A549 (cell line): ENCODE data around the gene RNF112. TPM values are rescaled to one million over a fixed set of nuclear protein-coding genes. Genes with fewer than 3 reads are reported as not detected.

ENCODE experiments used
- ATAC-seq, 2 experiments: fragments of 200-7000 bp in 1 of 2; fragments of >200 bp in 1 of 2; cut with Nextera tagmentation in 1 of 2; cut with Tn5 transposase in 1 of 2; 3 replicates each; pipeline versions ENCODE4 v1.8.0 to v1.9.1; 2018 to 2020; ENCODE audit warnings: mild to moderate bottlenecking in 1 of 2, moderate library complexity in 1 of 2
- CTCF ChIA-PET: fragments of 300-600 bp; sonication (Branson Sonifier 250); formaldehyde crosslinking; extraction: SDS; loops from one replicate; lab custom pipeline; 2021; ENCODE audit warnings: antibody characterized with exemption, inconsistent platforms; lab: Yijun Ruan, JAX
- POLR2A ChIA-PET: fragments of 350-600 bp; formaldehyde crosslinking; extraction: SDS; loops from one replicate; lab custom pipeline; 2021; ENCODE audit warnings: antibody characterized with exemption, inconsistent platforms; lab: Yijun Ruan, JAX
- DNase-seq, 2 experiments: peaks; one replicate each; pipeline versions ENCODE4 v3.0.0 to v3.0.0-alpha.2; 2011 to 2016; ENCODE audit warnings: low read depth in 1 of 2, low spot score in 1 of 2
- FAIRE-seq: peaks from 2 replicates; lab custom pipeline; 2011; peaks lifted over from hg19 to GRCh38; lab: Jason Lieb, UNC
- H3K27ac ChIP-seq, 2 experiments: fragments of >200 bp; sonication (Bioruptor Twin); formaldehyde crosslinking; 3 replicates each; pipeline ENCODE4 v1.5.1; 2016 to 2017
- H3K4me1 ChIP-seq: fragments of >200 bp; sonication (Bioruptor Twin); formaldehyde crosslinking; 3 replicates; pipeline ENCODE4 v1.6.1; 2016
- H3K4me2 ChIP-seq: fragments of >200 bp; sonication (Bioruptor Twin); formaldehyde crosslinking; 3 replicates; pipeline ENCODE4 v1.6.1; 2016
- H3K4me3 ChIP-seq: fragments of >200 bp; sonication (Bioruptor Twin); formaldehyde crosslinking; 3 replicates; pipeline ENCODE4 v1.5.1; 2016
- H3K9me3 ChIP-seq: fragments of >200 bp; sonication (Bioruptor Twin); formaldehyde crosslinking; 3 replicates; pipeline ENCODE4 v1.6.1; 2016
- CBX2 ChIP-seq: fragments of 200-600 bp; sonication (generic); IDR thresholded peaks from 2 replicates; pipeline ENCODE4 v1.6.1; 2016; ENCODE audit warnings: low read depth, mild to moderate bottlenecking, borderline replicate concordance
- CEBPB ChIP-seq, 2 experiments: fragments of >200 bp in 1 of 2; sonication (Bioruptor Twin) in 1 of 2; formaldehyde crosslinking in 1 of 2; IDR thresholded peaks; 2 replicates each; pipeline ENCODE4 v1.6.1; 2012 to 2016
- FOXS1 ChIP-seq: fragments of 250-450 bp; sonication (Bioruptor Pico); IDR thresholded peaks from 2 replicates; pipeline ENCODE4 v1.5.0; 2020; ENCODE audit warnings: mild to moderate bottlenecking, moderate library complexity
- JUNB ChIP-seq: fragments of >200 bp; sonication (Bioruptor Twin); formaldehyde crosslinking; IDR thresholded peaks from 2 replicates; pipeline ENCODE4 v1.6.1; 2016
- KDM1A ChIP-seq: fragments of 200-600 bp; sonication (generic); IDR thresholded peaks from 2 replicates; pipeline ENCODE4 v1.6.1; 2016; ENCODE audit warnings: low read depth, mild to moderate bottlenecking
- KDM5A ChIP-seq: fragments of 200-600 bp; sonication (generic); IDR thresholded peaks from 2 replicates; pipeline ENCODE4 v1.6.1; 2016; ENCODE audit warnings: antibody characterized with exemption, mild to moderate bottlenecking
- MAFK ChIP-seq: fragments of 450-650 bp; IDR thresholded peaks from 2 replicates; pipeline ENCODE4 v1.6.1; 2014; ENCODE audit not compliant: partially characterized antibody
- NPAS2 ChIP-seq: fragments of 250-450 bp; sonication (Bioruptor Pico); IDR thresholded peaks from 2 replicates; pipeline ENCODE4 v1.8.0; 2022; ENCODE audit warnings: mild to moderate bottlenecking, moderate library complexity, borderline replicate concordance
- PHF8 ChIP-seq: fragments of 200-600 bp; sonication (generic); IDR thresholded peaks from 2 replicates; pipeline ENCODE4 v1.6.1; 2016; ENCODE audit warnings: low read depth, mild to moderate bottlenecking, antibody characterized with exemption, moderate library complexity, borderline replicate concordance
- RCOR1 ChIP-seq: fragments of 150-350 bp; IDR thresholded peaks from 2 replicates; pipeline ENCODE4 v1.6.1; 2014; ENCODE audit warnings: antibody characterized with exemption, low read length, low read depth
- RFX5 ChIP-seq: fragments of 450-650 bp; IDR thresholded peaks from 2 replicates; pipeline ENCODE4 v1.7.1; 2014; ENCODE audit warnings: antibody characterized with exemption, mild to moderate bottlenecking, moderate library complexity
- RNF2 ChIP-seq: fragments of 200-600 bp; sonication (generic); IDR thresholded peaks from 2 replicates; pipeline ENCODE4 v1.6.1; 2016; ENCODE audit warnings: low read depth, mild to moderate bottlenecking, antibody characterized with exemption, moderate library complexity, borderline replicate concordance
- WGBS: methylation state at CpG from one replicate; pipeline ENCODE4 v1.1.6; 2017; ENCODE audit errors: missing lambda C conversion rate; 5-methylcytosine and 5-hydroxymethylcytosine counted together
- polyA plus RNA-seq, 4 experiments: library from polyadenylated mRNA; depleted of rRNA in 3 of 4; stranded (reverse); fragments of >200 nt; fragmentation: RNase III in 1 of 4; extraction: RNeasy Plus Mini Kit Qiagen cat#74134 plus additional on column Dnase treatment in 1 of 4; gene quantifications; 2 replicates in 3 of 4; 3 replicates in 1 of 4; pipeline ENCODE4 v1.2.3, GENCODE V29; 2011 to 2017
- TF ChIP-seq, protein P1 (sequence below): IDR thresholded peaks from 2 replicates; pipeline ENCODE4 v1.6.1; 2012; ENCODE audit warnings: low read depth, borderline replicate concordance
- TF ChIP-seq, protein P2 (sequence below): fragments of 250-450 bp; sonication (Bioruptor Pico); IDR thresholded peaks from 2 replicates; pipeline ENCODE4 v1.5.0; 2020; ENCODE audit warnings: low read depth, mild to moderate bottlenecking, moderate library complexity
- TF ChIP-seq, protein P3 (sequence below): fragments of 250-450 bp; sonication (Bioruptor Pico); IDR thresholded peaks from 2 replicates; pipeline ENCODE4 v1.5.0; 2021; ENCODE audit warnings: mild to moderate bottlenecking, moderate library complexity, borderline replicate concordance
- TF ChIP-seq, protein P4 (sequence below): fragments of >200 bp; sonication (Bioruptor Twin); formaldehyde crosslinking; IDR thresholded peaks from 2 replicates; pipeline ENCODE4 v1.6.1; 2016

The RNF112 gene
- polyA plus RNA-seq, 2 of the 4 experiments (the other 2 are of a cell fraction): 0.27 to 1.4 TPM

DNA sequence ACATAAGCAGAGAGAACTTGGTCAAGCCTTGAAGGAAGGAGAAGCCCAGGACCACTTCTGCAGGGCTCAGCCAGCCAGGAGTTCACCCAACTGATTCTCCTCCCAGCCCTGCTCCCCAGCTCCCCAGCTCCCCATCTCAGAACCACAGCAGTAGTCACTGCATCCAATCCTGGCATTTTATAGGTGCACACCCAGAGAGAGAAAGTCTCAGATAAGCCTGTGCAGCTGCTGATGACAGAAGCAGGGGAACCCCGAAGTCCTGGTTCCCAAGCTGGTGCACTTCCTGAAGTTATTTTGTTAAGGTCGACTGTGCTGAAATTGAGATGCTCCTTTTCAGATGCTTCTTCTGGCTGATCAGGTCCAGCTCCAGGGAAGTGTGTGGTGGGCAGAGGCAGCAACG lies 6.6 kb downstream of the RNF112 start (continued):
- no peak for TF ChIP-seq RNF2
- TF ChIP-seq, protein P1, sequence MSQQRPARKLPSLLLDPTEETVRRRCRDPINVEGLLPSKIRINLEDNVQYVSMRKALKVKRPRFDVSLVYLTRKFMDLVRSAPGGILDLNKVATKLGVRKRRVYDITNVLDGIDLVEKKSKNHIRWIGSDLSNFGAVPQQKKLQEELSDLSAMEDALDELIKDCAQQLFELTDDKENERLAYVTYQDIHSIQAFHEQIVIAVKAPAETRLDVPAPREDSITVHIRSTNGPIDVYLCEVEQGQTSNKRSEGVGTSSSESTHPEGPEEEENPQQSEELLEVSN: no peak
- no peak for TF ChIP-seq KDM5A

DNA sequence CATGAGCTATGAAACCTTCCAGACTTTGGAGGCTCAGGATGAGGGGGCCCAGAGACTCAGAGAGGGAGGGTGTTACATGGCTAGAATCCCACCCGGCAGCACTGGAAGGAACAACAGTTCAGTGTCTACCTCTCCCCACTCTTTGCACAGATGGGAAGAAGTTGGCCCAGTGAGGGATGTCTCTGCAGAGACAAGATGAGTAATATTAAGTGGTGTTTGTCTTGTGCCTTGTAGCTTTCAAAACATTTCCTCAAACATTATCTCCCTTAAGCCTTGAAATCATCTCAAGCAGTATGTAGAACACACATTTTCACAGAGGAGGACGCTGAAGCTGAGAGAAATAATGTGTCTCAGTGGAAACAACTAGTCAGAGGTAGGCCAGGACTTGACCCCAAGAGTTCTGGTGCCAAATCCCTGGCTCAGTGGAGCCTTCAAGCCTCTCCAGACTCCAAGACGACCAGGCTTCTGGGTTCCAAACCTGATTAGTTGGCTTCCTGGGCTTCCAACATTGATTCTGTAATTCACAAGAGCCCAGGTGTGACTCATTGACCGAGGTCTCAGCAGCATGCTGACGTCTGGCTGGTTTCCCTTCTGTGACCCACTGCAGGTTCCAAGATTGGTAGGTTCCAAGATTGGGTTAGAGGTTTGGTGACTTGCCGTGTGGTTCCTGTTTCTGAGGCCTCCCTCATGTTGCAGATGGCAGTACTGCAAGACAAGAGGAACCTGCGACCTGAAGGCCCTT lies 7.4 kb downstream of the RNF112 start:
- peak in 1 of 2 experiments; percentile 28 for DNase-seq
- FAIRE-seq: peak; percentile 7
- 44% methylated on average over 7 of the region's 7 CpGs for WGBS
- CTCF ChIA-PET: interaction anchor here (1.5 to 9.1 kb wide), 4 partner anchors 28 to 56 kb away, joined by 4 to 58 read pairs (median 8); partner anchors contain the start of gene B9D1
- TF ChIP-seq JUNB: no peak
- no peak for TF ChIP-seq RCOR1
- TF ChIP-seq RFX5: no peak
- TF ChIP-seq, protein P2, sequence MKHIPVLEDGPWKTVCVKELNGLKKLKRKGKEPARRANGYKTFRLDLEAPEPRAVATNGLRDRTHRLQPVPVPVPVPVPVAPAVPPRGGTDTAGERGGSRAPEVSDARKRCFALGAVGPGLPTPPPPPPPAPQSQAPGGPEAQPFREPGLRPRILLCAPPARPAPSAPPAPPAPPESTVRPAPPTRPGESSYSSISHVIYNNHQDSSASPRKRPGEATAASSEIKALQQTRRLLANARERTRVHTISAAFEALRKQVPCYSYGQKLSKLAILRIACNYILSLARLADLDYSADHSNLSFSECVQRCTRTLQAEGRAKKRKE (CRISPR knock-in tag): no peak
- TF ChIP-seq, protein P3, sequence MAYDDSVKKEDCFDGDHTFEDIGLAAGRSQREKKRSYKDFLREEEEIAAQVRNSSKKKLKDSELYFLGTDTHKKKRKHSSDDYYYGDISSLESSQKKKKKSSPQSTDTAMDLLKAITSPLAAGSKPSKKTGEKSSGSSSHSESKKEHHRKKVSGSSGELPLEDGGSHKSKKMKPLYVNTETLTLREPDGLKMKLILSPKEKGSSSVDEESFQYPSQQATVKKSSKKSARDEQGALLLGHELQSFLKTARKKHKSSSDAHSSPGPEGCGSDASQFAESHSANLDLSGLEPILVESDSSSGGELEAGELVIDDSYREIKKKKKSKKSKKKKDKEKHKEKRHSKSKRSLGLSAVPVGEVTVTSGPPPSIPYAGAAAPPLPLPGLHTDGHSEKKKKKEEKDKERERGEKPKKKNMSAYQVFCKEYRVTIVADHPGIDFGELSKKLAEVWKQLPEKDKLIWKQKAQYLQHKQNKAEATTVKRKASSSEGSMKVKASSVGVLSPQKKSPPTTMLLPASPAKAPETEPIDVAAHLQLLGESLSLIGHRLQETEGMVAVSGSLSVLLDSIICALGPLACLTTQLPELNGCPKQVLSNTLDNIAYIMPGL: no peak
- no peak for TF ChIP-seq FOXS1
- TF ChIP-seq NPAS2 (CRISPR knock-in tag): no peak
- TF ChIP-seq, protein P4, sequence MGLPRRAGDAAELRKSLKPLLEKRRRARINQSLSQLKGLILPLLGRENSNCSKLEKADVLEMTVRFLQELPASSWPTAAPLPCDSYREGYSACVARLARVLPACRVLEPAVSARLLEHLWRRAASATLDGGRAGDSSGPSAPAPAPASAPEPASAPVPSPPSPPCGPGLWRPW: no peak
- TF ChIP-seq, all 56 proteins: peak for 0
- H3K9me3 ChIP-seq: no peaks in the 10 kb centered on the region
- POLR2A ChIA-PET: no interaction called here
- H3K4me2 ChIP-seq: no peak overlapping the region
- peak in 1 of 2 experiments; percentile 46; a peak in 2 of 6 replicates for ATAC-seq
- peaks cover 6% of the 10 kb centered on the region for H3K4me1 ChIP-seq
- no peak overlapping the region for H3K4me3 ChIP-seq
- H3K27ac ChIP-seq: no peak overlapping the region

DNA sequence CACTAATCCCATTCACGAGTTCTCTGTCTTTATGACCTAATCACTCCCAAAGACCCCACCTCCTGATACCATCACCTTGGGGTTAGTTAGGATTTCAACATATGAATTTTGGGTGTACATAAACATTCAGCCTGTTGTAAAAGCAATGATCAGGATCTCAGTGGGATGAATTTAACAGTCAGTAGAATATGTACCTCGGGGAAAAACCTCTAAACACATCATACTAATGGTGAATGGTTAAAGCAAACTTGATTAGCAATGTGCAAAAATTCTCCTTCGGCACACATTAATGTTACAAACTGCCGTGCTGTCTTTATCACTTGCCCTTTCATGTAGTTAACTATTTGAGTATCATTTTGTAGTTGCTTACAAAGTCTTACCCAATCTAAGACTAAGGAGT lies 10.2 kb downstream of the RNF112 start:
- DNase-seq (no peak), ATAC-seq (no peak), FAIRE-seq (no peak)
- H3K4me2 ChIP-seq: no peak overlapping the region
- H3K9me3 ChIP-seq: no peaks in the 10 kb centered on the region
- CTCF ChIA-PET: interaction anchor here (1.2 kb wide), 1 partner anchor 58 kb away, joined by 3 read pairs; the partner anchor contains the start of gene B9D1
- H3K4me1 ChIP-seq: peaks cover 19% of the 10 kb centered on the region
- H3K27ac ChIP-seq: no peak overlapping the region
- TF ChIP-seq PHF8 (no peak), RNF2 (no peak), KDM5A (no peak), MAFK (no peak), KDM1A (no peak), CBX2 (no peak), CEBPB (IDR thresholded peaks at IDR 0.05) (no peak)
- TF ChIP-seq, protein P3: no peak
- TF ChIP-seq, protein P1: no peak
- POLR2A ChIA-PET: no interaction called here
- WGBS: 54% methylated on average over 4 of the region's 4 CpGs
- no peak overlapping the region for H3K4me3 ChIP-seq
